H1 (cell line): ENCODE results near the gene PCNX3. TPM values are rescaled to one million over a fixed set of nuclear protein-coding genes. Genes with fewer than 3 reads are reported as not detected.

Experiments
- CTCF ChIA-PET: fragments of 300-600 bp; sonication (Branson Sonifier 250); formaldehyde crosslinking; loops from one replicate; lab custom pipeline; 2021; ENCODE audit not compliant: partially characterized antibody; lab: Charles Lee
- POLR2A ChIA-PET: fragments of 300-600 bp; sonication (Branson Sonifier 250); formaldehyde crosslinking; loops from one replicate; lab custom pipeline; 2021; ENCODE audit warnings: inconsistent platforms; ENCODE audit not compliant: partially characterized antibody; lab: Charles Lee
- DNase-seq, 2 experiments: peaks; one replicate each; pipeline versions ENCODE4 v3.0.0 to v3.0.0-alpha.2; 2010 to 2022; ENCODE audit warnings: low spot score in 2 of 2, low read depth in 1 of 2, mixed read lengths in 1 of 2
- FAIRE-seq: peaks from 2 replicates; lab custom pipeline; 2011; peaks lifted over from hg19 to GRCh38; lab: Jason Lieb, UNC
- H2AFZ ChIP-seq: 2 replicates; pipeline ENCODE4 v1.8.1; 2012; ENCODE audit warnings: low read length, inconsistent platforms
- H2AK5ac ChIP-seq: 2 replicates; pipeline ENCODE4 v1.6.1; 2013; ENCODE audit warnings: low read depth, low read length
- H2BK120ac ChIP-seq: replicated peaks from 2 replicates; pipeline ENCODE3; 2013; ENCODE audit warnings: low read depth, low read length, inconsistent platforms
- H2BK12ac ChIP-seq: 2 replicates; pipeline ENCODE4 v1.6.1; 2013; ENCODE audit warnings: low read depth, low read length
- H2BK15ac ChIP-seq: 2 replicates; pipeline ENCODE4 v1.6.1; 2013; ENCODE audit warnings: low read length
- H2BK20ac ChIP-seq: 2 replicates; pipeline ENCODE4 v1.6.1; 2013; ENCODE audit warnings: low read length
- H2BK5ac ChIP-seq: 2 replicates; pipeline ENCODE4 v1.6.1; 2013; ENCODE audit warnings: low read depth, low read length
- H3K14ac ChIP-seq: 2 replicates; pipeline ENCODE4 v1.6.1; 2013; ENCODE audit warnings: inconsistent platforms; ENCODE audit not compliant: insufficient read length
- H3K18ac ChIP-seq: 2 replicates; pipeline ENCODE4 v1.6.1; 2013; ENCODE audit warnings: low read length; ENCODE audit errors: extremely low read depth
- H3K23ac ChIP-seq: 2 replicates; pipeline ENCODE4 v1.6.1; 2013; ENCODE audit warnings: inconsistent platforms; ENCODE audit not compliant: insufficient read length
- H3K23me2 ChIP-seq: 2 replicates; pipeline ENCODE4 v1.6.1; 2013; ENCODE audit warnings: low read depth, low read length
- H3K27ac ChIP-seq: 2 replicates; pipeline ENCODE4 v1.6.1; 2011; ENCODE audit warnings: low read depth, low read length, inconsistent platforms
- H3K27me3 ChIP-seq, 4 experiments: replicated peaks in 1 of 4; 1 replicate in 1 of 4; 2 replicates in 3 of 4; pipeline versions ENCODE4 v1.6.1 to v1.8.1; 2011 to 2013; ENCODE audit warnings: low read length in 3 of 4, mild to moderate bottlenecking in 3 of 4, inconsistent platforms in 2 of 4, mixed read lengths in 2 of 4, moderate library complexity in 1 of 4; ENCODE audit not compliant: control insufficient read depth in 3 of 4, insufficient read depth in 3 of 4; ENCODE audit errors: extremely low read depth in 1 of 4
- H3K36me3 ChIP-seq, 4 experiments: 2 replicates each; pipeline versions ENCODE4 v1.6.1 to v1.8.1; 2011 to 2013; ENCODE audit warnings: mild to moderate bottlenecking in 4 of 4, low read length in 3 of 4, moderate library complexity in 2 of 4, control low read depth in 1 of 4, inconsistent platforms in 1 of 4; ENCODE audit not compliant: insufficient read depth in 4 of 4, control insufficient read depth in 2 of 4
- H3K4ac ChIP-seq: replicated peaks from 2 replicates; pipeline ENCODE3; 2013; ENCODE audit warnings: low read length, low read depth, mixed read lengths, inconsistent platforms; ENCODE audit not compliant: insufficient read length
- H3K4me1 ChIP-seq, 4 experiments: replicated peaks in 1 of 4; 1 replicate in 1 of 4; 2 replicates in 3 of 4; pipeline versions ENCODE4 v1.6.1 to v1.8.1; 2011 to 2013; ENCODE audit warnings: low read length in 3 of 4, inconsistent platforms in 2 of 4, mixed read lengths in 1 of 4; ENCODE audit not compliant: insufficient read depth in 4 of 4, control insufficient read depth in 3 of 4
- H3K4me2 ChIP-seq, 2 experiments: 2 replicates each; pipeline versions ENCODE4 v1.6.1 to v1.8.1; 2011 to 2013; ENCODE audit warnings: low read depth in 2 of 2, low read length in 2 of 2, control low read depth in 1 of 2, inconsistent platforms in 1 of 2, mild to moderate bottlenecking in 1 of 2; ENCODE audit not compliant: insufficient read depth in 1 of 2
- H3K4me3 ChIP-seq, 4 experiments: fragments of 200-600, 300-600 bp in 1 of 4; sonication (generic), shearing (Covaris generic), sonication (Bioruptor Twin) in 1 of 4; 2 replicates each; pipeline versions ENCODE4 v1.5.1 to v1.8.1; 2011 to 2016; ENCODE audit warnings: low read length in 4 of 4, low read depth in 3 of 4, control low read depth in 2 of 4, inconsistent platforms in 2 of 4, mild to moderate bottlenecking in 2 of 4, mixed read lengths in 1 of 4, moderate library complexity in 1 of 4; ENCODE audit not compliant: insufficient read depth in 2 of 4; ENCODE audit errors: extremely low read depth in 1 of 4
- H3K56ac ChIP-seq: replicated peaks from 2 replicates; pipeline ENCODE3; 2013; ENCODE audit warnings: low read depth, mild to moderate bottlenecking, mixed read lengths, low read length, inconsistent platforms; ENCODE audit not compliant: insufficient read length
- H3K79me1 ChIP-seq: 2 replicates; pipeline ENCODE4 v1.6.1; 2013; ENCODE audit warnings: low read depth, low read length, control low read depth
- H3K79me2 ChIP-seq, 2 experiments: 2 replicates each; pipeline versions ENCODE4 v1.6.1 to v1.8.1; 2012 to 2013; ENCODE audit warnings: low read length in 2 of 2, mild to moderate bottlenecking in 2 of 2, inconsistent platforms in 1 of 2; ENCODE audit not compliant: insufficient read depth in 2 of 2, control insufficient read depth in 1 of 2
- H3K9ac ChIP-seq, 4 experiments: replicated peaks in 1 of 4; 1 replicate in 1 of 4; 2 replicates in 3 of 4; pipeline versions ENCODE4 v1.6.1 to v1.8.1; 2011 to 2013; ENCODE audit warnings: low read depth in 3 of 4, low read length in 3 of 4, control low read depth in 2 of 4, mild to moderate bottlenecking in 2 of 4, moderate library complexity in 2 of 4, inconsistent platforms in 1 of 4; ENCODE audit errors: extremely low read depth in 1 of 4
- H3K9me3 ChIP-seq, 2 experiments: 2 replicates each; pipeline versions ENCODE4 v1.6.1 to v1.8.1; 2012 to 2013; ENCODE audit warnings: mild to moderate bottlenecking in 2 of 2, moderate library complexity in 2 of 2, control low read depth in 1 of 2, inconsistent platforms in 1 of 2, low read depth in 1 of 2, low read length in 1 of 2, mixed read lengths in 1 of 2; ENCODE audit not compliant: insufficient read depth in 2 of 2
- H4K20me1 ChIP-seq, 2 experiments: replicated peaks in 1 of 2; 2 replicates each; pipeline versions ENCODE3 to v1.8.1; 2011 to 2013; ENCODE audit warnings: inconsistent platforms in 2 of 2, low read length in 2 of 2, mild to moderate bottlenecking in 1 of 2; ENCODE audit not compliant: insufficient read depth in 2 of 2, control insufficient read depth in 1 of 2
- H4K5ac ChIP-seq: 2 replicates; pipeline ENCODE4 v1.6.1; 2013; ENCODE audit warnings: low read length, low read depth, mixed read lengths, inconsistent platforms; ENCODE audit not compliant: insufficient read length
- H4K8ac ChIP-seq: 2 replicates; pipeline ENCODE4 v1.8.0; 2013; ENCODE audit warnings: mild to moderate bottlenecking, moderate library complexity, low read length, inconsistent platforms; ENCODE audit not compliant: insufficient read depth; ENCODE audit errors: extremely low read depth
- H4K91ac ChIP-seq: replicated peaks from 2 replicates; pipeline ENCODE3; 2013; ENCODE audit warnings: low read length, mixed read lengths, inconsistent platforms; ENCODE audit not compliant: insufficient read length
- EGR1 ChIP-seq: IDR thresholded peaks from 2 replicates; pipeline ENCODE4 v1.6.1; 2011; ENCODE audit warnings: low read depth, low read length, borderline replicate concordance
- SAP30 ChIP-seq: fragments of 300-600 bp; sonication (generic); IDR thresholded peaks from 2 replicates; pipeline ENCODE4 v1.7.1; 2012; ENCODE audit warnings: low read length, moderate library complexity, mild to moderate bottlenecking, inconsistent platforms; ENCODE audit not compliant: insufficient read depth, insufficient replicate concordance
- SP2 ChIP-seq: IDR thresholded peaks from 2 replicates; pipeline ENCODE4 v1.6.1; 2012; ENCODE audit warnings: mild to moderate bottlenecking, low read length, inconsistent platforms
- WGBS, 2 experiments: shearing (Covaris generic) in 1 of 2; methylation state at CpG; one replicate each; pipeline versions ENCODE4 v1.1.6 to v1.1.7; 2013 to 2015; ENCODE audit warnings: low lambda C conversion rate in 2 of 2, mixed read lengths in 2 of 2, inconsistent platforms in 1 of 2, low coverage in 1 of 2, missing lambda C conversion rate in 1 of 2; ENCODE audit not compliant: insufficient replicate concordance in 2 of 2, insufficient coverage in 1 of 2, insufficient read length in 1 of 2; ENCODE audit errors: extremely low coverage in 1 of 2, missing lambda C conversion rate in 1 of 2; 5-methylcytosine and 5-hydroxymethylcytosine counted together
- polyA plus RNA-seq, 7 experiments: library from polyadenylated mRNA; depleted of rRNA in 3 of 7; stranded (reverse) in 5 of 7; unstranded in 2 of 7; fragments of >200 nt in 5 of 7; fragments of 200-250 nt in 2 of 7; gene quantifications; 1 replicate in 5 of 7; 2 replicates in 1 of 7; 4 replicates in 1 of 7; pipeline versions ENCODE4 v1.2.1 to v1.2.3, GENCODE V29; 2011 to 2013; ENCODE audit warnings: missing spikeins in 2 of 7, mixed read lengths in 2 of 7
- total RNA-seq: library from RNA; stranded (reverse); fragmentation: NEBNext Ultra II Directional; extraction: Animal tissue kit (Norgen Biotek cat#: 25700); gene quantifications from 2 replicates; pipeline ENCODE4 v1.2.1, GENCODE V29; 2021
- TF ChIP-seq, protein P1 (sequence below): IDR thresholded peaks from 2 replicates; pipeline ENCODE4 v1.6.1; 2011; ENCODE audit warnings: low read length, improper control_type of control experiment

The PCNX3 gene
- total and polyA plus RNA-seq, 2 of the 8 experiments (the other 6 are each of a cell fraction or from before 2014, with no cell fraction given) = 27.2 to 38.8 TPM

DNA sequence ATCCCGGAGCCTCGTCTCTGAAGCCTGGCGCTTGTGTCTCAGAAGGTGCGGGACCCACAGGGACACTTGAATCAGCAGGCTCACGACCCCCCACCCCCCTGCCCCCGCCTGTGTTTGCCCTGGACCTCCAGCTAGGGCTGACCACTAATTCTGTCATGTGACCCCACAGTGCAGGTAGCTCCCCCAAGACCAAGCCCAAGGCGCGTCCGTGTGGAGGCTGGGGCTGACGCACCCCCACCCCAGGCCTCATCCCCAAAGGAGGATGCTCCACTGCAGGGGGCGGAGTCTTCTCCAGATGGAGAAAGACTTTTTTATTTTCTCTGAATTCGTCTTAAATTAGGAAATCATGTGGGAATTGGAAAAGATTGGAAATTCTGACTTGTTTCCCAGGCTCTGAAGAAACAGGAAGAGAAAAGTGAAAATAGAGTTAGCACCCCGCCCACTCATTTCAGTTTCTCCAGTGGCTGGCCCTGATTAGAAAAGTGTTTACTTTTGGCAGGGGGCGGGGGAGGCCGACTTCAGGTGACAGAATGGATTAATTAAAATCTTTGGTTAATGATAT lies 48.1 kb downstream of the PCNX3 start:
- TF ChIP-seq EGR1 = 0 out of 2 replicates have a peak, but pooled peaks have one; percentile 3
- no peak for TF ChIP-seq SAP30
- no peak for TF ChIP-seq SP2
- TF ChIP-seq, protein P1, sequence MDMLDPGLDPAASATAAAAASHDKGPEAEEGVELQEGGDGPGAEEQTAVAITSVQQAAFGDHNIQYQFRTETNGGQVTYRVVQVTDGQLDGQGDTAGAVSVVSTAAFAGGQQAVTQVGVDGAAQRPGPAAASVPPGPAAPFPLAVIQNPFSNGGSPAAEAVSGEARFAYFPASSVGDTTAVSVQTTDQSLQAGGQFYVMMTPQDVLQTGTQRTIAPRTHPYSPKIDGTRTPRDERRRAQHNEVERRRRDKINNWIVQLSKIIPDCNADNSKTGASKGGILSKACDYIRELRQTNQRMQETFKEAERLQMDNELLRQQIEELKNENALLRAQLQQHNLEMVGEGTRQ = peak; percentile 5; the same call in 1 of the 2 replicates
- TF ChIP-seq, all 59 proteins: peak for 2
- no peaks in the 10 kb centered on the region for H3K27me3 ChIP-seq

More for the DNA sequence above, 48.1 kb downstream of the PCNX3 start:
- Histone ChIP-seq H4K5ac (peak overlapping the region; percentile 8), H3K23ac (no peak overlapping the region), H3K36me3 (peaks cover 6 to 18% (median 14%) of the 10 kb centered on the region in 4 experiments; a peak in 7 of 8 replicates), H3K18ac (no peak overlapping the region), H3K9me3 (no peaks in the 10 kb centered on the region), H2BK5ac (peak overlapping the region; percentile 83; the same call in 1 of the 2 replicates), H3K4me2 (peak overlapping the region; percentile 68 to 88), H2BK20ac (no peak overlapping the region), H4K91ac (no peak overlapping the region), H2BK120ac (no peak overlapping the region), H4K8ac (no peak overlapping the region), H3K4me3 (peak overlapping the region; percentile 81 to 86 (median 84)), H4K20me1 (no peaks in the 10 kb centered on the region), H3K14ac (no peak overlapping the region), H2BK15ac (no peak overlapping the region), H2AFZ (peak overlapping the region; percentile 70), H3K23me2 (peaks cover 11% of the 10 kb centered on the region; the same call in 1 of the 2 replicates), H3K56ac (no peak overlapping the region), H2BK12ac (no peak overlapping the region), H3K9ac (peak overlapping the region in 3 of 4 experiments; percentile 52 to 72 (median 62); a peak in 4 of 7 replicates), H3K4ac (no peak overlapping the region), H2AK5ac (no peak overlapping the region), H3K27ac (peak overlapping the region; percentile 71), H3K79me1 (peaks cover 3% of the 10 kb centered on the region; the same call in 1 of the 2 replicates), H3K4me1 (peaks cover 0 to 5% (median 2%) of the 10 kb centered on the region in 4 experiments; a peak in 4 of 7 replicates), H3K79me2 (peaks cover 0 to 15% of the 10 kb centered on the region in 2 experiments; a peak in 1 of 4 replicates)
- WGBS, 2 experiments = 16% methylated on average over 13 of the region's 15 CpGs; no CpG with 5 or more reads in 1 of the 2 experiments
- FAIRE-seq (no peak), DNase-seq (no peak)
- CTCF ChIA-PET = interaction anchor here (0.8 to 2.7 kb wide), 9 partner anchors 10 to 345 kb away, joined by 3 to 10 read pairs (median 3); partner anchors contain the start of gene FIBP
- POLR2A ChIA-PET = interaction anchor here (0.6 to 8.9 kb wide), 13 partner anchors 10 to 435 kb away, joined by 3 to 58 read pairs (median 4); partner anchors contain the start of genes KAT5 and MUS81
